HG03520 (cell line): ENCODE results near the gene ZNF230.
A peak's percentile ranks its signal among the peaks of the same experiment; 100 is the strongest.

Source experiments
- ATAC-seq: cut with Tn5 transposase; IDR thresholded peaks from one replicate; pipeline ENCODE4 v1.9.1; 2021; ENCODE audit warnings: mild to moderate bottlenecking, moderate library complexity; ENCODE audit not compliant: unreplicated experiment

The ZNF230 gene

DNA sequence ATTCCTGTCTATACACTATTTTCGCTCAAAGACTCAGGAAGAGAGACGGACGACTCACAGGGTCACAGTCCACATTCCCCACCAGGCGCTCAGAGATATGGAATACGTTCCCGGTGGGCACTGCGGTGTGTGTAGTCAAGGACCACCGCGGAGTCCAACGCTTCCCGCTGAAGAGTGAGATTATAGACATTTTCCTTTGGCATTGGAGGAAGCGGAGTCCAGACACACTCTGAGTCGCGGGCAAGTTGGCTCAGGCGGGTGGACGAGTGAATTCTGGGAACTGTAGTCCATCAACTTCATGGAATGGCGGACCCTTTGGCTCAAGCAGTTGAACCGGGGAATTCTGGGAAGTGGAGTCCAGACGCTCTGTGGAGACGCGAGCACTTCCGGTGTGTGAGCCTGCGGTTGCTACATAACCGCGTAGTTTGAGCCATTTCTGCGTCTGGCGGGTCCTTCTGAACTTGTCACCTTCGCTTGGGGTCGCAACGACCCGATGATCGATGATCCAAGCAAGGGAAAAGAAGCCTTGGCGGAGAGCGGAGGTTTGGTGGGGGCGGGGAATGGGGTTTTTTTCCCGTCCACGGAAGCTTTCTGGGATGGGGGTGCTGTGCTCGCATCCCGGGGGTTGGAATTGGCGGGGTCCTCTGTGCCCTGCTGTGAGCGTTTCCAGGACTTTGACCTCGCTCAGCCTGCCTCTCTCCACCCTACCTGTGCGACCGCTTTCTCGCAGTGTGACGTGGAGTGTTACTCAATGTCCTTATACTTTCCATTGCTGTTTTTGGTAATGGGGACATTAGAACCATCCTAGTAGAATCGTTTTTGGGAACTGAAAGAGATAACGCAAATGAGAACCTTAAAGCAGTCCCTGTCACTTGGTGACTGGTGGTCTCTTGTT, at the start of gene ZNF230:
TSS of gene ZNF230 (plus strand) at position 392 of the 895 bp plus-strand sequence. CDS start 4,122 bp downstream, outside the sequence.
- peak; percentile 80 for ATAC-seq

DNA sequence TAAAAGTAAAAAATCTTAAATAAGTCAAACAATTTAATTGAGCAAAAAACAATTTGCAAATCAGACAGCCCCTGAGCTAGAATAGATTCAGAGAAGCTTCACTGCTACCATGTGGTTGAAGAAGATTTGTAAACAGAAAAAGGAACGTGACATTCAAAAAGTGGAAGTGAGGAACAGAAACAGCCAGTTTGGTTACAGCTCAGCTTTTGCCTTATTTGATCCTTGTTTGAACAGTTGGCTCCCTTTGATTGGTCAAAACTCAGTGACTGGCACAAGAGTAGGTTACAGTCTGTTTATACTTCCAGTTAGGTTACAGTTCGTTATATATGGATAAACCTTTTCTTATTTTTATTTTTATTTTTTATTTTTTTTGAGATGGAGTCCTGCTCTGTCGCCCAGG, 45.9 kb upstream of the ZNF230 start:
- no peak for ATAC-seq

DNA sequence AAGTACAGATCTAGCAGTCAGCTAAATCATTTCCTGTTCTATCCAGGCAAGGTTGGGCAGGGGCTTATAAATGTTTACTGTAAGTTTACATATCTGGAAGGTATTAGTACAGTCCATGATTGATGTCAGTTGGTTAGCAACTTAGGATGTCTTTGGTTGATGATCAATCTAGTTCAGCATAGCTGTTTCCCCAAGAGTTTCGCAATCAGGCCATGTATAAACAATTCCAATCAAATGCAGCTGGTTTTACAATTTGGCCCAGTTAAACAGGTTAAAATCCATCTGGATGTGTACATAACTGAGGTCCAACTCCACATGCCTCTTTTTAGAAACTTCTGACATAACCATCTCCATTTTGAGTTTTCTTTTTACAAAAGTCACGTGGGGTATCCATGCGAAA, 44.9 kb upstream of the ZNF230 start:
- ATAC-seq: no peak

DNA sequence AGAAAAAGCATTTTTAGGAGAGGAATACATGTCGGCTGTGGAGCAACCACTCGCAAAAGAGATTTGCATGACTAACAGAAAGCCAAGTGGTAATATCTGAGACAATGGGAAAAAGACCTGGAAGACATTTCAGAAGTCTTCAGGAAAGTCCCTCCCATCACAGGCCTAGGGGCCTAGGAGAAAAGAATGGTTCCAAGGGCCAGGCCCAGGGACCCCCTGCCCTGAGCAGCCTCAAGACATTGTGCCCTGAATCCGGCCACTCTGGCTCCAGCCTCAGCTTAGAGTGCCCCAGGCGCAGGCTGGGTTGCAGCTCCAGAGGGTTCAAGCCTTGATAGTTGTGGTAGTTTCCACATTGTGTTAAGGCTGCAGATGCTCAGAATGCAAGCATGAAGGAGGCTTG, 42.3 kb upstream of the ZNF230 start:
- no peak for ATAC-seq

DNA sequence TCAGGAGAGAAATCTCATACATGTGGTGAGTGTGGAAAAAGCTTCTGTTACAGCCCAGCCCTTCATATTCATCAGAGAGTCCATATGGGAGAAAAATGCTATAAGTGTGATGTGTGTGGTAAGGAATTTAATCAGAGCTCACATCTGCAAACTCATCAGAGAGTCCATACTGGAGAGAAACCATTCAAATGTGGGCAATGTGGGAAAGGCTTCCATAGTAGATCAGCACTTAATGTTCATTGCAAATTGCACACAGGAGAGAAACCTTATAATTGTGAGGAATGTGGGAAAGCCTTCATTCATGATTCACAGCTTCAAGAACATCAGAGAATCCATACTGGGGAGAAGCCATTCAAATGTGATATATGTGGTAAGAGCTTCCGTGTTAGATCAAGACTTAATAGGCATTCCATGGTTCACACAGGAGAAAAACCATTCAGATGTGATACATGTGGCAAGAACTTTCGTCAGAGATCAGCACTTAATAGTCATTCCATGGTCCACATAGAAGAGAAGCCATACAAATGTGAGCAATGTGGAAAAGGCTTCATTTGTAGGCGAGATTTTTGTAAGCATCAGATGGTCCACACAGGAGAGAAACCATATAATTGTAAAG, 36.6 kb upstream of the ZNF230 start:
- no peak for ATAC-seq

DNA sequence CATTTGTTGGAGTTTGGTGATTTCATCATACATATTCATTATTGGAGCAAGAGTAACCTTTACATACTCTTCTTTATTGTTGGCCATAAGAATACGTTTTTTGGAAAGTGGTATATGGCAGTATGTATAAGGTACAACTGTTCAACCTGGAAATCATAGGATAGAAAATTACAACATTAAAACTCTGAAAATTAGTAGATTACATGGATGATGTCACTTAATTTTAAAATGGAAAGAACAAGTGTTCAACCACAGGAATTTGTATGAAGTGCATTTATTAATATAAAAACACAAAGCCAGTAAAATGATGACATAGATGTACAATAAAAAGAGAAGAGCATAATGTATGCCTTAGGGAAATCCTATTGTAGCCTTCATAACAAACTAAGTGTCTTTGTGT, 26.0 kb upstream of the ZNF230 start:
- ATAC-seq: no peak

DNA sequence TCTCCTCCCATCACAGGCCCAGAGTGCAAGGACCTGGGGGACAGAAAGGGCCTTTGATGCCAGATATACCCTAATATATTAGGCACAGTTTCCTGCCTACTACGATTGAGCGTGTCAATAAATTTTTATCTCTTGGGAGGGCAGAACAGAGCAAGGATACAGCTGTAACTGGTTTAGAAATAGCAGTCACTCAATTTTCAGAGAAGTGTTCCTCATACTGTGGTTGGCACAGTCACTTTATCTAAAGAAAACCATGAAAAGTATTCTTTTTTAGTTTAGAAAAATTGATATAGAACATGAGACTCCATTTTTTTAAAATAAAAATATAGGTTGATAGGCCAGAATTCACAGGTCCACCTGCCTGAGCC, 19.2 kb upstream of the ZNF230 start:
- no peak for ATAC-seq

DNA sequence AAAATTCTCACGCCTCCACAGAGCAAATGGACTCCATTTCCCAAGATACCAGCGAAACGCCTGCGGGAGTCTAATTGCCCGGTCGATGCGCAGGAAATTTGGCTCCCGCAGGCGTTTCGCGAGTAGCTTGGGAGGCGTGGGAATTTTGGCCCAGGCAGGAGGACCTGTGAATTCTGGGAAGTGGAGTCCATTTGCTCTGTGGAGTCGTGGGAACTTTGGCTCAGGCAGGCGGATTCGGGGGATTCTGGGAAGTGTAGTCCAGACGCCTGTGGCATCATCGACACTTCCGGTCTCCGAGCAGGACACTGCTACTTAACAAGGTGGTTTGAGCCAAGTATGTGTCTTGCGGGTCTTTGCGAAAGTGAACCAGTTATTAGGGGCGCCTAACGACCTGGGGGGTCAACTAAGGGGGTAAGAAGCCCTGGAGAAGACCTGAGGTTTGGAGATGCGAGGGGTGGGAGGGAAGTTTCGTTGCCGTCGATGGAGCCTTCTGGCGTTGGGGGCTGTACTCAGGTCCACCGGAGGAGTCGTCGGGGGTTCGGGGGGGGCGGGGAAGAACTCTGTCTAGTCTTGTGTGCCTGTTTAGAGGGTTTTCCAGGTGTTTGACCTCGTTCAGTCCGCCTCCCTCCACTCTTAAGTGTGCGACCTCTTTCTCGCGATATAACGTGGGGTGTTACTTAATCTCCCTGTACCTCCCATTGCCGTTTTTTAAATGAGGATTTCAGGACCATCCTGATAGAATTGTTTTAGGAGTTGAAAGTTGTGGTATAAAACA, 18.7 kb upstream of the ZNF230 start, which contains the start of gene ZNF155:
TSS of gene ZNF155 (plus strand) at position 277 of the 775 bp plus-strand sequence. CDS start 4,356 bp downstream, outside the sequence.
- peak; percentile 74 for ATAC-seq

DNA sequence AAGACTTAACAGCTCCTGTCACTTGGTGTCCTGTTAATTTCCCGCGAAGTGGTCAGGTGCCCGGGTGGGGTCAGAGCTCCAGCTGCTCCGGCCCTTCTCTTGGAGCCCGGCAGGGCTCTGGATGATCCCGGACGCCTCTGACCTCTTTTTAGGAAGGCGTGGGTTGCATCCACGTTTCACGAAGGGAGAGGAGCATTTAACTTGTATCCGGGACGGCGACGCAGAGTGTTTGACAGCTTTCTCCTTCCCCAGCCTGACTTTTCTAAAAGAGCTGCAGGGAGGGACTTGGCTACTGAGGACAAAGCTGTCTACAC, 18.1 kb upstream of the ZNF230 start:
- no peak for ATAC-seq

DNA sequence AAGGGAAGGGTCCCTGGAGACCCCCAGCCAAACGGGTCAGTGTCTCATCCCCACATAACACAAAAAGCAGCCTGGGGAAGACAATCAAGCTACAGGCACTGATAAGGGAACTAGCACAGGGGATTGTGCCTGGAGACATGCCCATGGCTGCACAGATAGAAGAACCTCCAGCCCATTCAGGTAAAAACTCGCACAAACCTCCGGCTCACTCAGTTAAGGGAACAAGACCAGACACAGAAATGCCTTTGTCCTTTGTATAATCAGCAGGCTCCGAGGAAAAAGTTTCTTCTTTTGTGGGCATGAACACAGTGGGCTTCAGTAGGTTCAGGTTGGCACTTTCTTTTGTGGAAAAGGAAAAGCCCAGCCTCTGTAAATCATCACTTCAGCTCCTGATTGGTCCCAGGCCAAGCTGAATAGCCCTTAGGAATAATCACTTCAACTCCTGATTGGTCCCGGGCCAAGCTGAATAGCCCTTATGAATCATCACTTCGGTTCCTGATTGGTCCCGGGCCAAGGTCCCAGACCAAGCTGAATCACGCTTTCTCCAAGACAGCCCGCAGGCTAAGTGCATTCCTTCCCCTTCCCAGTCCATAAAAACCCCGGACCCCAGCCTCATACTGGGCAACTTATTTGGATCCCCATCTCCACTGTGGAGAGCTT, 5.0 kb upstream of the ZNF230 start:
- no peak for ATAC-seq

DNA sequence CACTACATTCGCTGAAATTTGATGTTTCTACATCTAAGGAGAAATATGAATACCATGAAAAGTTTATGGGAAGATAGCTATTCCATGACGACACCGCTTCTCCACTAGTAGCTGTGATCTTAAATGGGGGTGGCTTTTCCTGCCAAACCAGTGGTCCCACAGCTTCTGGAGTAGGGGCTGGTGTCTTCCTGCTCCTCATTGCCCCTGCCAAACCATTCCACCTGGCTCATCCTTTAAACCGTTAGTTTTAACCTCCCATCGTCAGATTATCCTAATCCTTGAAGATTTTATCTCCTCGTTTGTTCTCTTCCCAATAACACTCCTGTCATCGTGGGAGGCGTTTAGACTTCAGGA, 568 bp upstream of the ZNF230 start:
- ATAC-seq: no peak

DNA sequence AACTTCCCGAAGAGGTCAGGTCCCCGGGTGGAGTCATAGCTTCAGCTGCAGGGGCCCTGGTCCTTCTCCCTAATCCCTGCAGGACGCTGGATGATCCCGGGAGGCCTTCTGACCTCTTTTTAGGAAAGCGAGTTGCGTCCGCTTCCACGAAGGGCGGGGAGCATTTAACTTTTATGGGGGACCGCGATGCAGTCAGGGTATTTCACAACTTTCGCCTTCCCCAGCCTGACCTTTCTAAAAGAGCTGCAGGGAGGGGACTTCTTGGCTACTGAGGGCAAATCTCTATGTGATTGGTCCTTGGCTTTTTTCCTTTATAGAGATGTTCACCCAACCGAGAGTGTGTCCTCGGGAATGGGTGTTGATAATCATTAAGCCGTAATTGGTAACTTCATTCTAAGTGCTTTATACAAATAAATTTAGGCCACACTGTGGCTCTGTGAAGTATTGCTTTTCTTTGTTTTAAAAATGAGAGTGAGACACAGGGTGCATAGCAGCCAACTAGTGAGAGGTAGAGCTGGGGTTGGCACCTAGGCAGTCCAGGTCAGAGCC, 778 bp downstream of the ZNF230 start:
- no peak for ATAC-seq

DNA sequence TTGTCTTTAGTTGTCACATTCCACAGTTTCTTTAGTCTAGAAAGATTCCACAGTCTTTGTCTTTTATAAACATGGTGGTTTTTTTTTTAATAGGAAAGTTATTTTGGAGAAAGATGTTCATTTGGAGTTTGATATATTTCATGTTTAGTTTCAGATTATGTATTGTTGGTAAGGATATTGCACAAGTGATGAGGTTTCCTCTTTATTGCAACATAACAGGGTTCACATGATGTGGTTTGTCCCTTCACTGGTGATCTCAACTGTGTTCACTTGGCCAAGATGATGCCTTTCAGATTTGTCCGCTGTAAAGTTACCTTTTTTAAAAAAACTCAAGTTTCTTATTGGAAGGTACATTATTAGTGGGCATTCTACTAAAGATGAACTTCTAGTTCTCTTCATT, 3.2 kb downstream of the ZNF230 start:
- ATAC-seq: no peak

DNA sequence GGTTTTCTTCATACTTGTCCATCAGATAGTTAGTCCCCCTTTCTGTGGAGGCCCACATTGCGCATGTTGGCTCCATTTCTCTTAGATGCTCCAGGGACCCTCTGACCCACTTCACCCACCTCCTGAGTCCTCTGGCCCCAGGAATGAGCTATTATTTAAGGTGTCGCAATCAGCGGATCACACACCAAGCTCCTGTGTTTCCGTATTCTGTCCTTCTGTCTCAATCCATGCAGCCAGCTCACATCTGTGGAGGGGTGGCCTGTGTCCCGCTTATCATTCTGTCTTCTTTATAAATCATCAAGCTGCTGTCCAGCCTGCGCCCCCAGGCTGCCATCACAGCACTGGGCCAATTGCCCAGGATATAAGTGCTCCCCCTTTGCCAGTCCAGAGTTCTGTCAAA, 4.7 kb downstream of the ZNF230 start:
- ATAC-seq: no peak

DNA sequence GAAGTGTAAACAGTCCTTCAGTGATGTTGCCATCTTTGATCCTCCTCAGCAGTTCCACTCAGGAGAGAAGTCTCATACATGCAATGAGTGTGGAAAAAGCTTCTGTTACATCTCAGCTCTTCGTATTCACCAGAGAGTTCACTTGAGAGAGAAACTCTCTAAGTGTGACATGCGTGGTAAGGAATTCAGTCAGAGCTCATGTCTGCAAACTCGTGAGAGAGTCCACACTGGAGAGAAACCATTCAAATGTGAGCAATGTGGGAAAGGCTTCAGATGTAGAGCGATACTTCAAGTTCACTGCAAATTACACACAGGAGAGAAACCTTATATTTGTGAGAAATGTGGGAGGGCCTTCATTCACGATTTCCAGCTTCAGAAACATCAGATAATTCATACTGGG, 7.7 kb downstream of the ZNF230 start:
- ATAC-seq: no peak

DNA sequence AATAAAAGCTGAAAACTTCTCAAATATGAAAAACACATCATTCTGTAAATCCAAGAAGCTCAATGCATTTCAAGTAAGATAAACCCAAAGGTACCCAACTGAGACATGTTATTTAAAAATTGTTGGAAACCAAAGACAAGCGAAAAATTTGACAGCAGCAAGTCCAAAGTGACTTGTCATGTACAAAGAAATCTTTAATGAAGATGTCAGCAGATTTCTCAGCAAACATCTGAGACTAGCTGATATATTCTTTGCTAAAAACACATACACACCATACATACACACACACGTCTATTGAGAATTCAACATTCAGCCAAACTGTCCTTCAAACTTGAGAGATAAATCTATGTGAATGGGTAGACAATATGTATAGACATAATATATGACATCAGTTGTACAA, 16.7 kb downstream of the ZNF230 start:
- no peak for ATAC-seq

DNA sequence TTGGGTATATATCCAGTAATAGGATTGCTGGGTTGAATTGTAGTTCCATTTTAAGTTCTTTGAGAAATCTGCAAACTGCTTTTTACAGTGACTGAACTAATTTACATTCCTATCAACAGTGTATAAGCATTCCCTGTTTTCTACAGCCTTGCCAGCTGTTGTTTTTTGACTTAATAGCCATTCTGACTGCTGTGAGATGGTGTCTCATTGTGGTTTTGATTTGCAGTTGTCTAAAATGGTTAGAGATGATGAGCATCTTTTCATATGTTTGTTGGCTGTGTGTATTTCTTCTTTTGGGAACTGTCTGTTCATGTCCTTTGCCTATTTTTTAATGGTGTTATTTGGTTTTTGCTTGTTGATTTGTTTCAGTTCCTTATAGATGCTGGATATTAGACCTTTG, 18.5 kb downstream of the ZNF230 start:
- ATAC-seq: no peak

DNA sequence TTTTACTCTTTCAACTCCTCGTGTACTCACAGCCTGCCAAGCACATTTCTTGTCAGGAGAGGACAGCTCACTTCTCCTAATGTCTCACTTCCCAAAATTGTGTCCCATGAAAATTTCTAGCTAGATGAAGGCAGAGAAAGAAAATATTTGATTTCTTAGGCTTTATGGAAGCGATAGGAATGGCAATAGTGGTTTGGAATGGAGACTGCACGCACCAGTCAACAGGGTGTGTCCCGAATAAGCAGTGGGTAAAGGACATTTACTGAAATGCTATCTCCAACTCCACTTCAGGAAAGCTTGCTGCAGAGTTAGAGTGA, 22.1 kb downstream of the ZNF230 start:
- ATAC-seq: no peak

DNA sequence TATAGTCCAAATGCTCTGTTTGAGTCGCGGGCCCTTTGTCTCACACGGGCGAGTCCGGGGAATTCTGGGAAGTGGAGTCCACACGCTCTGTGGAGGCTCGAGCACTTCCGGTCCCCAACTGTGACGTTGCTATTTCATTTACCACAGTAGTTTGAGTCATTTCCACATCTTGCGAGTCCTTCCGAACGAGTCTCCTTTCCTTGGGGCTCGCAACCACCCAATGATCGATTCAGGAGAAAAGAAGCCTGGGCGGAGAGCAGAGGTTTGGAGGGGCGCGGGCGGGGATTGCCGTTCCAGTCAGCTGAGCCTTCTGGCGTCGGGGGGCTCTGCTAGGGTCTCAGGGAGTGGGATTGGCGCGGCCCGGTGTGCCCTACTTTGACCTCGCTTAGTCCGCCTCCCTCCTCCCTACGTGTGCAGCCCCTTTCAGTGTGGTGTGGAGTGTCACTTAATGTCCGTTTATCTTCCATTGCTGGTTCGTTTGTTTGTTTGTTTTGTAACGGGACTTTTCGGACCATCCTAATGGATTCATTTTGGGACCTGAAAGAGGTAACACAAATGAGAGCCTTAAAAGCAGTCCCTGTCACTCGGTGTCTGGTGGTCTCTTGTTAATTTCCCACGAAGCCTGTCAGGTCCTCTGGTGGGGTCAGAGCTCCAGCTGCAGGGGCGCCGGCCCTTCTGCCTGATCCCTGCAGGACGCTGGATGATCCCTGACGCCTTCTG, 22.6 kb downstream of the ZNF230 start, which contains the start of gene ZNF222:
TSS of gene ZNF222 (plus strand) at position 163 of the 720 bp plus-strand sequence. CDS start at position 221, 58 bp downstream.
- peak; percentile 84 for ATAC-seq

DNA sequence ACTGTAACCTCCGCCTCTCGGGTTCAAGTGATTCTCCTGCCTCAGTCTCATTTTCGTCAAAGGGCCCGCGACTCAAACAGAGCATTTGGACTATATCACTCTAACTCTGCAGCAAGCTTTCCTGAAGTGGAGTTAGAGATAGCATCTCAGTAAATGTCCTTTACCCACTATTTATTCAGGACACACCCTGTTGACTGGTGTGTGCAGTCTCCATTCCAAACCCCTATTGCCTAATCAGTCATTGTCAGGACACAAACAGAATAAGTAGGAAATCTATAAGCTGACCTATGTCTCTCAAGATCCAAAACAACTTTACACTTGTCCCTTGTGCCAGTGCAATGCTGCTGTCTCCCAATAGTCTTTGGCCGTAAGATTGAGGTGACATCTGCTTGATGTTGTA, 23.9 kb downstream of the ZNF230 start:
- no peak for ATAC-seq
